NCI-H128 (cell line): ENCODE data around the gene CSNK1D.

Experiments used
- DNase-seq: peaks from one replicate; lab custom pipeline; 2025; ENCODE audit not compliant: unreplicated experiment; lab: John Stamatoyannopoulos, UW

Gene CSNK1D

DNA sequence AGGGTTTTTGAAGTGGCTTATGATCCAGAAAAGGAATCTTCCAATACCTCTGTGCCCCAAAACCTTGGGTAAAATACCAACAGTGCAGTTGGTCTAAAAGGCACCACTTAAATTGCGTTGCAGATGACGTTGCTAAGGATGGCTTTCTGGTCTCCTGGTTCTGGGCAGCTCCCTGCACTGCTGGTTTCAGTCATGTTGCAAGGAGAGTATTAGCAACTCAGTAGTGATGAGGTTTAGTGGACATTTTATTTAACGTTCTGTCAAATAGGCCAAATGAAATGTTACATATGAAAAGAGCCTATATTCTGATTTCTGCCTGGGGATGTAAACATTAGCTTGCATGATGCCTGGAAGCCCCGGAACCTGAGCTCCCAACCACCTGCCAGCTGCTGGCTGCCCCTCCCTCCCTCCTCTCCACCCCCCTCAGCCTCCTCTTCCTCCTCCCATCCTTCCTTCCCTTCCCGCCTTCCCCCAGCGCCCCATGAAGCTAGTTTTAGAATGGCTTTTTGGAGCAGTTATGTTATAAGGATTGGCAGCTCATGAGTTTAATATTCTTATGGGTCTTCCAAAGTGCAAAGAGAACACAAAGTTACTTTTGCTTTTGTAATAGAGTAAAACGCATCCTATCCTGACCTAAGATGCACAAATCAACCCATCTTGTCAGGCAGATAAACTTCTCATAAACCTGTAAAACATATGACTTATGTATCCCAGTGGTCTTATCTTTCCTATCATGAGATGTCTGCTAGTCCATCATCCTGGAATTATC is 23.2 kb upstream of the CSNK1D start:
- no peak for DNase-seq

DNA sequence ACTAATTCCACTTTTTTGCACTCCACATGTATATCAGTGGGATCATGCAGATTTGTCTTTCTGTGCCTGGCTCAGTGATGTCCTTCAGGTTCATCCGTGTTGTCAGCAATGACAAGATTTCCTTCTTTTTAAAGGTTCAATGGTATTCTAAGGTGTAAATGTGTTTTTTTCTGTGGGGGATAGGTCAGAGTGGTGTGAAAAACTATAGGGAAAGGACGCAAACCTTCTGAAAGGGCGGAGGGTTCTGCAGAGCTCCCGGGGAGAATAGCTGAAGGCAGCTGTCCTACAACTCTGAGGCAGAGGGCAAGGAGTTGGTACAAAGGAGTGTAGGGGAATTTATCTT is 21.9 kb upstream of the CSNK1D start:
- no peak for DNase-seq

DNA sequence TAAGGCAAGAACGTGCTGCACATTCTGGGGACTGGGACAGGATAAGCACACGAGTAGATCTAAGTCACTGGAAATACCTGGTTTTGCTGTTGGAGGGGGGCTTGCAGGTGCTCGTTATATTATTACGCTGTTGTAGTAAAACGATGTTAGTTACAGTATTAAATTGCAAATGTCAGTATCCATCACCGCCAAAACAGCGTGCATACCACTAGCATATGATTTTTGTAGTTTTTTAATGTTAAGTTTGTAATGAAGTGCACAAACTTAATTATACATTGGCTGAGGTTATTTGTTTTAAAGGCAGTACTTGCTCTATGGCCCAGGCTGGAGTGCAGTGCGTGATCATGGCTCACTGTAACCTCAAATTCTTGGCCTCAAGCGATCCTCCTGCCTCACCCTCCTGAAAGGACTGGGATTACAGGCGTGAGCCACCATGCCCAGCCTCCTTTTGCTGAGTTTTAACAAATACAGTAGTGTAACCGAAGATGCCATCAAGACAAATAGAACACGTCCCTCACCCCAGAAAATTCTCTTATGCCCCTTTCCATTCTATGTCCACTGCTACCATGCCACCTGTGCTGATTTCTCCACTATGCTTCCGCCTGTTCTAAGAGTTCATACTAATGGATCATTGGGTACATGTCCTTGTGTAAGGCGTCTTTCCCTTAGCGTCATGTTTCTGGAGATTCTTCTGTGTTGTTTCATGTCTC is 20.7 kb upstream of the CSNK1D start:
- no peak for DNase-seq

DNA sequence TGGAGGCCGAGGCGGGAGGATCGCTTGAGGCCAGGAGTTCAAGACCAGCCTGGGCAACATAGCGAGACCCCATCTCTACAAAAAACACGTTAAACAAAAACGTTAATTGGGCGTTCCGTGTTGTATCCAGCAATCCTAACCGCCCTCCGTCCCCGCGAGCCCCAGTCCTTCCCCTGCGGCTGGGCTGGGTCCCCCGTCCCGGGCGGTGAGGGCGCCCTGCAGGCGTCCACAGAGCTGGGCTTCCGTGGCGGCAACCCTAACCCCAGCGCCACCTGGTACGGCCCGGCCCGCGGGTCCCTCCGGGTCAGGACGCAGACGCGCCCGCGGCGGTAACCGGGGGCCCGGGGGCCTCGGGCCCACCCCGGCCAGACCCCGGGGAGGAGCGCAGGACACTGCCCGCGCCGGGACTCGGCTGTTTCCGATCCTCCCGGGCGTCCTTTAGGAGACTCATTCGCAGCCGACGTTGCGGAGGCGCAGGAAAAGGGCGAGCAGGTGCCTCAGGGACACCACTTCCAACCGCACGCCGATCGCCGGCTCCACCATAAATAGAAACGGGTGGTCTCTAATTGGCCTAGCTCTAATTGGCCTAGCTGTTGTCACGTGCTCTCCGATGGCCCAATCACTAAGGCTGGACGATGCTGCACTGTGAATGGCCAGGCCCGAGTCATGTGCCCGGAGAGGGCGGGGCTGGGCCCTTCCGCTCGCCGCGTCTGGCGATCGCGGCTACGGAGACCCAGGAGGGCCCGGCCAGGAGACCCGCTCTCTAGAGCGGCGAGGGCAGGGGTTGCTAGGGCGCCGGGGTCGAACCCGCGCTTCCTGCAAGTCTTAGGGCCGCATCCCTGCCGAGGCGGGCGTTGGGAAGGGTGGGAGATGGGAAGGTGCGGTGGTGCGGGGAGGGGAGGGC is 19.0 kb upstream of the CSNK1D start:
- peak; percentile 94 for DNase-seq

DNA sequence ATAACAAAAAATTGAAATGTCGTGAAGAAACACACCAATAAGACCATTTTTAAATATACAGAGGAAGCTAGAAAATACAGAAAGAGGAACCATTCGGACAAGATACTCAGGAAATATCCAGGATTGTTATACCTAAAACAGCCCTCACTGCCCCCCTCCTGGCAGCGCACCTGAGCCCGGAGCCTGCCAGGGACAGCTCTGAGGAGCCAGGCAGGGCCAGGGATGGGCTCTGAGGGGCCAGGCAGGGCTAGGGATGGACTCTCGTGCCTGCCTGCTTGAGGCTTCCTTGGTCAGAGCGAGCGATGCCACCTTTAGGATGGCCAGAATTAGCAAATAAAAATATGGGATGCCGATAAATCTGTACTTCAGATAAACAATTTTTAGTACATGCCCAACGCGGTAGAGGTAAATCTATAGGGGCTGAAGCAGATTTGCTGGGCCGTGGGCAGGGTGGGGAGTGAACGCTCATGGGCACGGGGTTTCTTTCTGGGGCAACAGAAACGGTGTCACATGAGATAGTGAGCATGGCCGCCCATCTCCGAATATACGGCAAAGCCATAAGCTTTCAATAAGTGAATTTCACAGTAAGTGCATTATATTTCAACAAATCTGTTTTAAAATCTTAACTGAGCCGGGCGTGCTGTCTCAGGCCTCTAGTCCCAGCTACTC is 18.2 kb upstream of the CSNK1D start:
- no peak for DNase-seq

DNA sequence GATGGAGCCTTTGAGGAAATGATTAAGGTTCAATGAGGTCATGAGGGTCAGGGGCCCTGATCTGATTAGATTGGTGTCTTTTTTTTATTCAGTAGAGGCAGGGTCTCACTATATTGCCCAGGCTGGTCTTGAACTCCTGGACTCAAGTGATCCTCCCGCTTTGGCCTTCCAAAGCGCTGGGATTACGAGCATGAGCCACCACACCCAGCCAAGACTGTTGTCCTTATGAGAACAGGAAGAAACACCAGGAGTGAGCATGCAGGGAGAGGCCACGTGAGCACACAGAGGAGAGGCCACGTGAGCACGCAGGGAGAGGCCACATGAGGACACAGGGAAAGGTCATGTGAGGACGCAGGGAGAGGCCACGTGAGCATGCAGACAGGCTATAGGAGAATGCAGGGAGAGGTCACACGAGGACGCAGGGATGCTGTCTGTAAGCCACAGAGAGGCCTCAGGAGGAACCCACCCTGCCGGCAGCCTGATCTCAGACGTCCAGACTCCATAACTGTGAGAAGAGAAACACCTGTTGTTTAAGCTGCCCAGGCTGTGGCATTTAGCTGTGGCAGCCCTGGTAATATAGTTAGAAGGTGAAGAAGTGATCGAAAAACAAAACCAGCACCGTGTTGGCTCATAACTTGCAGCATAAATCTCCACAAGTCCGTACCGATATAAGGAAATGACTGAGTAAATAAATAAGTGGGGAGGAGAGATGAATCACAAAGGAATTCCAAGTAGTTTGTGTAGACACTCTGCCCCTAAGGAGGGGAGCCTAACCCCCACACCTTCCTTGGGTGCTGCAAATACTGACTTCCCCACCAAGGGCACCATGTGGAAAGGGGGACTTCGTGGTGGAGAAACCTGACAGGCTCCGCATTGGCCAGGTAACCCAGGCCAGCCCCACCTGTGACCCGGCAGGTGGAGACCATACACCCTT is 14.6 kb upstream of the CSNK1D start:
- no peak for DNase-seq

DNA sequence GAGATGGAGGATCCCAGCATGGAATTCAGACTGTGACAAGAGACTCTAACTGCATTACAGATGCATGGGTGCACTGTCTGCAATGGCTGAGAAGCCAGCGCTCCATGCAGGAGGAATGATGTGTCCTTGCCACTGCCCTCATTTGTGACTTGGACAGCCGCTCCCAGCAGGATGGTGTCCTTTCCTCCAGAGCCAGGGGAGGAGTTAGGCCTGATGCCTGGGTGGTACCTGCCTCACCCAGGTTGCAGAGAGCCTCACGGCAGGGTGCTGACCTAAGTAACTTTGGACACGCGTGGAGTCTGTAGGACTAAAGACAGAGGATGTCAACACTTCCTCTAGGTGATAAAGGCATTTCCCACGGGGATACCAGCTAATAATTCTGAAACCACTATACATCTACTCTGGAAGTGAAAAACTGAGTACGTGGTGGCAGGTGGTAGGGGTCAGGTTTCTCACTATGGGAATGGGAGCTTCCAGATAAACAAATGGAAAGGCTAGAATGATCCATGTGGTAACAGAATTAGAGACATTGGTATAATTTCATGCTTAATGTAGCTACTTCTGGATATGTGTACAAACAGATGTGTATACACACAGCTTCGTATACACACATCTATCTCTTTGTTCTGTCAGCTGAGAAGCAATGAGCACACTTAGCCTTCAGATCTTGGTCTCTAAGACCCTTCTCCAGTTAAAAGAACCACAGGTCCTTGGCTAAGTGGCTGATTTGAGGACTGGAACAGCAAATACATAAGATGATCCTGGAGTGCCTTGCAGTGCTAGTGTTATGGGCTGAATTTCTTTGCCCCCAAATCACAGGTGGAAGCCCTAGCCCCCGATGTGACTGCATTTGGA is 13.7 kb upstream of the CSNK1D start:
- no peak for DNase-seq

DNA sequence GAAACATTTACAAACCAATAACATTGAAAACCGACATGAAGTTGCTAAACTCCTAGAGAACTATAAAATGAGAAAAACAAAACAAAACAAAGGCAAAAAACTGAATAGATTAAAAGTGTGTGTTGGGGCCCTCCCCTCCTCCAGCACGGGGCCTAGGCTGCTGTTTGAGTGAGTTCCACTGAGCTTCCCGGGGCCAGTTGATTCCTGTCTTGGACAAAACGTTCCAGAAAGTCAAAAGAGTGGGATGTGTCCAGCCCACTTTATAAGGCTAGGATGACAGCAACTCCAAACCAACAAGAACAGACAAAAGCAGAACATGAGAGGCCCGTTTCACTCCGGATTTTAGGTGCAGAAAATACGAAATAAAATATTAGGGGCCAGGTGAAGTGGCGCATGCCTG is 11.6 kb upstream of the CSNK1D start:
- DNase-seq = no peak

DNA sequence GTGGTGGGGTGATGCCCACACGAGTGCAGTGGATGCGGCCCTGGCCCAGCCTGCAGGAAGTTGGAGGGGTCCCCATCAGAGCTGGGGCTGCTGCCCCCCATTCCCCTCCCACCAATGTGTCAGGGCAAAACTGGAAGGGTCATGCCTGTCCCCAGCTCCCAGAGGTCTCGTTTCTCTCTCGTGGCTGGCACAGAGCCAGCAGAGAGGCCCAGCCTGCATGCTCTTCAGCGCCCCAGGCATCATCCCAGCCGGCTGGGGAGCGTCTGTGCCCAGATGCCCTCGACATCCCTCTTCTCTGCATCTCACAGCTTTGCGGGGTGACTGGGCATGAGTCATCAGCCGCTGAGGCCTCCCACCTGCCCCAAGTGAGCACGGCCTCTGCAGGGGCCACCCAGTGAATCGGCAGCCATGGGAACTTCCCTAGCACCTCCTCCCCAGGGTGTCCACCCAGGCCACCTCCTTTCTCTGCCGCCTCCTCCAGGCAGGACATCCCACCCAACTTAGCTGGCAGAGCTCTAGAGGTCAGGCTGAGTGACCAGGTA is 9.8 kb upstream of the CSNK1D start:
- DNase-seq = no peak

DNA sequence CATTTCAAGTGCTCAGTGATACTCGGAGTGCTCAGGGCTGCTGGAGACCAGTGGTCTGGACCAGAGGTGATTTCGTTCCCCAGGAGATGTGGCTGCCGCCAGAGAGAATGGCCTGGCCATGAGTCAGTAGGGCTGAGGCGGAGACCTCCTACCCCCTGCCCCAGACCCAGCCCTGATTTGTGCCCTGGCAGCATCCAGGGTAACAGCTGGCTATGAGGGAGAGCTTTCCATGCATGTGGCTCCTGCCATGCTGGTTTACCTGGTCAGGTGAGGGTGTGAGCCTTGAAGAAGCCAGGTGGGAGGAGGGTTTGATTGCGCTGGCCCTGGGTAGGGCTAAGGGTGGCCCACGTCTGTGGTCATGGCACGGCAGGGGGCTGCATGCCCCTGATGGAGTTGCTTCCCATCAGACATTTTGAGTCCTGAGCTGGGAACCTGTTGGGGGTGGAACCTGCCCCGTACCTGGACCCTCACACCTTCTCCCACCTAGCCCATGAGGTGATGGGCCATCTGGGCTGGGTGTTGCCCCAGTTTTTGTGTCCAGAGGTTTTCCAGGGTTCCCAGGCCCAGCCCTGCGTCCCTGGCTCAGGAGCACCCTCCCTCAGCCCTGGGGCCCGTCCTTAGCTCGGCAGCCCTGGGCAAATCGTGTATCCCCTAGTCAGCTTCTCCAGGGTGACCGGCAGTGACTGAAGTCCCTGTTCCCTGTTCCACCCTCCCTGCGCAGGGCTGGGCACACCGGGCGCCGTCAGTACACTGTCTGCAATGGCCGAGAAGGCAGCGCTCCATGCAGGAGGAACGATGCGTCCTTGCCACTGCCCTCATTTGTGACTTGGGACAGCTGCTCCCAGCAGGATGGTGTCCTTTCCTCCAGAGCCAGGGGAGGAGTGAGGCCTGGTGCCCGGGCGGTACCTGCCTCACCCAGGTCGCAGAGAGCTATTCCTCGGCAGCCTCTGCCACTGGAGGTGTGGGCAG is 9.0 kb upstream of the CSNK1D start:
- no peak for DNase-seq

DNA sequence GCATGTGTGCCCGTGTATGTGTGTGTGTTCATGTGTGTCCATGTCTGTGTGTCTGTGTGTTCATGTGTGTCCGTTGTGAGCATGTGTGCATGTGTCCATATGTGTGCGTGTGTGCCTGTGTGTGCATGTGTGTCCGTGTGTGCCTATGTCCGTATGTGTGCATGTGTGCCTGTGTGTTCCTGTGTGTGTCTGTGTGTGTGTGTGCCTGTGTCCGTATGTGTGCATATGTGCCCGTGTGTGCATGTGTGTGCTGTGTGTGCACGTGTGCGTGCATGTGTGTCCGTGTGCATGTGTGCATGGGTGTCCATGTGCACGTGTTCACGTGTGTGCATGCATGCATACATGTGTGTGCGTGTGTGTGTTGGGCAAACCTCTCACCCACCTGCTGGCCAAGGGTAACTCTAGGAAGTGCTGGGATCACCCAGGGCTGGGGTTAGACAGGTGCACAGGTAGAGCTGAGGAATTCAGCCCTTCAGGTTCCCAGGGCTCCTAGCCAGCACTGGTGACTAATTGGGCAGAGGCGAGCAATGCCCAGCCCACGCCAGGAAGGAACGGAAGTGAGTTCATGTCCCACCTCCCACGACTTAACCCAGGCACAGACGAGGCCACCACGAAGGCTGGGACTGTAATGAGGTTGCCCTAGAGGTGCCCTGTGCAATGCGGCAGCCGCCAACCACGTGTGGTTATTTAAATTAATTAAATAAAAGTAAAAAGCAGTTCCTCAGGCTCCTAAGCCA is 8.2 kb upstream of the CSNK1D start:
- DNase-seq = no peak

DNA sequence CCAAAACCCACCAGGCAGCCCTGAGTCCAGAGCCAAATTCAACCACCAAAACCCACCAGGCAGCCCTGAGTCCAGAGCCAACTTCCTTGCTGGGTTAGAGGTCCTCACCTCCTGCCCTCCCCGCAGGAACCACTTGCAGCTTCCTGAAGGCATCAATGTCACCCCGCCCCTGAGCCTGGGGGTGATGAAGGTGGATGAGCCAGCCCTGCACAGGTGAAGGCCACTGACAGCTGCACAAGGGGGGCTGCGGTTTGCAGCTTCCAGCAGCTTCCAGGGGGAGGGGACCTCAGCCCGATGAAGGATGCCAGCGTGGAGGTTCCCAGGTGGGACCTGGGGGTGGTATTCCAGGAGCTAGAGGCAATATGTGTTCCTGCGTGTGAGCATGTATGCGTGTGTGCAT is 7.6 kb upstream of the CSNK1D start:
- DNase-seq = no peak

DNA sequence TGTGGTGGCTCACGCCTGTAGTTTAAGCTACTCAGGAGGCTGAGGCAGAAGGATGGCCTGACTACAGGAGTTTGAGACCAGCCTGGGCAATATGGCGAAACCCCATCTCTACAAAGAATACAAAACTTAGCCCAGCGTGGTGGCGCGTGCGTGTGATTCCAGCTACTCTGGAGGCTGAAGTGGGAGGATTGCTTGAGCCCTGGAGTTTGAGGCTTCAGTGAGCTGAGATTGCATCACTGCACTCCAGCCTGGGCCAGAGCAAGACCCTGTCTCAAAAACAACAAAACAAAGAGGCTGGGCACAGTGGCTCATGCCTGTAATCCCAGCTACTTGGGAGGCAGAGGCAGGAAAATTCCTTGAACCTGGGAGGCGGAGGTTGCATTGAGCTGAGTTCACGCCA is 7.0 kb upstream of the CSNK1D start:
- DNase-seq = no peak

DNA sequence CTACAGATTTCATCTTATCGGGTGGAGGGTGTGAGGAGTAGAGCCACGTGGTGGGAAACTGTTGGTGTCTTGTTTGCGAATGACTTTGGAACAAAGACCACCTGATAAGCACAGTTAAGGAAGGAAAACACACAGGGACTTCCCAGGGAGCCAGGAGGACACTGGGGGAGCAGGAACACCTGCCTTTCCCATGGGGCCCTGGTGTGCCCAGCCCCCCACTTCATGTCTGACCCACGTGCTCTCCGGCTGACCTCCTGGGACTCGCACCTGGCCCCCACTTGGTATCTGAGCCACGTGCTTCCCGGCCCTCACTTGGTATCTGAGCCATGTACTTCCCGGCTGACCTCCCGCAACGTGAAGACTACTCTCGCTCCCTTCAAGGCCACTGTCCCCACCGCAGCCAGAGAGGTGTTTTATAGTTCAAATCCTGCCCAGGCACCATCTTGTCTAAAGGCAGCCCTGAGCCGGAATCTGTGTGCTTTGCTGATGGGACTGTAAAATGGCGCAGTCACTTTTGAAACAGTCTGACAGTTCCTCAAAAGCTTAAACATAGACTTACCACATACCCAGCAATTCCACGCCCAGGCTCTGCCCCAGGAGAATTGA is 5.4 kb upstream of the CSNK1D start:
- no peak for DNase-seq

DNA sequence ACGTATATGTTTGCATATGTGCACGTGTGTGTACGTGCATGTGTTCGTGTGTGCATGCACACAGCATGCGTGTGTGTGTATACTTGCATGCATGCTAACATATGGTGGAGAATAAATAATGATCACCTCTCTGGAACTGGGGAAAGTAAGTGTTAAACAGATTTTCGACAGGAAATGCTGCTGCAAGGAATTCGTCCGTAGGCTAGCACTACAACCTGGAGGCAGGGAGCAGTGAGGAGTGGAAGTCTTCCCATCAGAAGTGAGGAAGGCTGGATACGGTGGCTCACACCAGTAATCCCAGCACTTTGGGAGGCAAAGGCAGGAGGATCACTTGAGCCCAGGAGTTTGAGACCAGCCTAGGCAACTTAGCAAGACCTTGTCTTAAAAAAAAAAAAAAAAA is 4.8 kb upstream of the CSNK1D start:
- no peak for DNase-seq

DNA sequence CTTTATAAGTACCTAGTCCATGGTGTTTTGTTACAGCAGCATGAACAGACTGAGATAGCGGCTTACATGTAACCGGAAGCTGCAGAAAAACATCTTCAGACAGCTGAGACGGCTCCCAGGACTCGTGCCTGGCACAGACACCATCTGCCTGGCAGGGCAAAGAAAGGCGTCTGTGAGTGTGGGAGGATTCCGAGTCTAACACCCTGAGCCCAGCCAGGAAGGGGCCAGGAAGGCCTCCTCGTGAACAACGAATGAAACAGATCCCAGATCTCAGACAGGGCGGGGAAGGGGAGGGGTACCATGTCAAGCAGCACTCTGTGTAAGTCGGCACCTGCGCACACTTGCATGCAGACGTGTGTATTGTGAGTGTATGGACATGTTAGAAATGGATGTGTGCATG is 4.4 kb upstream of the CSNK1D start:
- DNase-seq = no peak

DNA sequence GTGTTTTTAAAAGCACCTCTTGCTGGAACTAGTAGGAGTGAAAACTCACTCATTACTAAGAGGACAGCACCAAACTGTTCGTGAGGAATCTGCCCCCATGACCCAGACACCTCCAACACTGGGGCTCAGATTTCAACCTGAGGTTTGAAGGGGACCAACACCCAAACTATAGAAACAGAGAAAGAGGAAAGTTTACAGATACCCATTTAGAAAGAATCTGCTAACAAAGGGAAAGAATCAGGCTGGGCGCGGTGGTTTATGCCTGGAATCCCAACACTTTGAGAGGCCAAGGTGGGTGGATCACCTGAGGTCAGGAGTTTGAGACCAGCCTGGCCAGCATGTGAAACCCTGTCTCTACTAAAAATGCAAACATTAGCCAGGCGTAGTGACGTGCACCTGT is 3.4 kb upstream of the CSNK1D start:
- no peak for DNase-seq
